Measurements from ENCODE around the gene FOXC1.

FOXC1 gene

DNA sequence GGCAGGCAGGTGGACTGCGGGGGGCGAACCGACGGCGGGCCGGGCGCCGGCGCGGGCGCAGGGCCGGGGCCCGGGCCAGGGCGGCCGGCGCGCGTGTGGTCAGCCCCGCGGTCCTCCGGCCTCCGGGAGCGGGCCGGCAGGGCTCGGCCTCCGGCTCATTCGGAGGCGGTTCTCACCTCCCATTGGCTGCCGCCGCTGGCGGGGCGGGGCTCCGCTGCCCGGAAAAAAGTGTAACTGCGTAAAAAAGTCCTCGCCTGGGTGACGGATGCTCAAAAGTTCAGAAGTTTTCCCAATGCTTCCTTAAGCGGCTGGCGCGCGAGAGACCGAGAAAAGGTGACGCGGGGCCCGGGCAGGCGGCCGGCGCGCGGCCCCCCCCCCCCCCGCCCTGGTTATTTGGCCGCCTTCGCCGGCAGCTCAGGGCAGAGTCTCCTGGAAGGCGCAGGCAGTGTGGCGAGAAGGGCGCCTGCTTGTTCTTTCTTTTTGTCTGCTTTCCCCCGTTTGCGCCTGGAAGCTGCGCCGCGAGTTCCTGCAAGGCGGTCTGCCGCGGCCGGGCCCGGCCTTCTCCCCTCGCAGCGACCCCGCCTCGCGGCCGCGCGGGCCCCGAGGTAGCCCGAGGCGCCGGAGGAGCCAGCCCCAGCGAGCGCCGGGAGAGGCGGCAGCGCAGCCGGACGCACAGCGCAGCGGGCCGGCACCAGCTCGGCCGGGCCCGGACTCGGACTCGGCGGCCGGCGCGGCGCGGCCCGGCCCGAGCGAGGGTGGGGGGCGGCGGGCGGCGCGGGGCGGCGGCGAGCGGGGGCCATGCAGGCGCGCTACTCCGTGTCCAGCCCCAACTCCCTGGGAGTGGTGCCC lies at the start of gene FOXC1:
Gene FOXC1 (plus strand): TSS at position 268 of the 849 bp plus-strand sequence. CDS start 531 bp downstream, at position 799.
- peak; percentile 52 for DNase-seq

DNA sequence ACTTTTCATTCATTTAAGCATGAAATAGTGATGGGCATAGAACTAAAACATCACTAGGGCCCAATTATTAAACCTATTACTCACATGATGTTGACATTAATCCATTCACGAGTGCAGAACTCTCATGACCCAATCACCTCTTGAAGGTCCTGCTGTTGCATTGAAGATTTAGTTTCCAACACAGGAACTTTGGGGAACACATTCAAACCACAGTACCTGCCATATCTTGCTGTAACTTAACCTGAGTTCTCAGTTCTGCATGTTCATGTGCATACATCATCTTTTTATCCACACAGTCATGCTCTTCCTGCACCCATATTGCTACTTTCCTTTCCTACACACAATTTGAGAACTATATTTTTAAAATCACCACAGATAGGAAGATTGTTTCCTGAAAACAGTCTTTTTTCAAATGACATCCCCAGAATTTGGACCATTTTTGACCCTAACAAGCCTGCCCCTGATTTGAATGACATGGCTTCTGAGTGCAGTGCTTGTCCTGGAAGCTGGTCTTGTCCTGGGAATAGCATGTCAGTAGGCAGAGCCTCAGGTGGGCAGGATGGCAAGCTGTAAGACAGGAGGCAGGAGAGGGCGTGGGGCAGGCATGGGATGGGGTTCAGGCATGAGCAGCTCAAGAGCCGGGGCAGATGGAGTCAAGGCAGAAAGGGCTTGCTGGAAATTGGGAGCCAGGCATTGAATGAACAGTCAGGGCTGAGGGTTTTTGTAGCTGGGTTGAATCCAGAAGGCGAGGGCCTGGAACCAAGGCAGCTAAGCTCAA lies 49.2 kb upstream of the FOXC1 start:
- no peak for DNase-seq

DNA sequence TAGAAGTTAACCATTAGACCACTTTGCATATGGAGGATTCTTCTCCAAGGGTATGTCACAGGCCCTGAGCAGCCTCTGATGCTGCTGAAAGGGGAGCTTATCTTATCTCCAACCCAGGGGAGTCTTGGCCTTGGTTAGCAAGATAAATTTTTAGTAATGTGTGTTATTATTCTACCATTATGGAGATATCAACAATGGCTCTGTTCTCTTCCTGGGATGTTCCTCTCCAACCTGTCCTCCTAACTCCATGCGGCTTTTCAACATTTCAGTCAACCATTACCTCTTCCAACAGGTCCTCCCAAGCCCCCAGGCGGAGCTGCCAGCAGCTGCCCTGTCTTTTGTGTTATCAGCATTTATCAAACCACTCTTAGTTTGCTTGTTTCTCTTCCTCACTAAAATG lies 48.4 kb upstream of the FOXC1 start:
- no peak for DNase-seq

DNA sequence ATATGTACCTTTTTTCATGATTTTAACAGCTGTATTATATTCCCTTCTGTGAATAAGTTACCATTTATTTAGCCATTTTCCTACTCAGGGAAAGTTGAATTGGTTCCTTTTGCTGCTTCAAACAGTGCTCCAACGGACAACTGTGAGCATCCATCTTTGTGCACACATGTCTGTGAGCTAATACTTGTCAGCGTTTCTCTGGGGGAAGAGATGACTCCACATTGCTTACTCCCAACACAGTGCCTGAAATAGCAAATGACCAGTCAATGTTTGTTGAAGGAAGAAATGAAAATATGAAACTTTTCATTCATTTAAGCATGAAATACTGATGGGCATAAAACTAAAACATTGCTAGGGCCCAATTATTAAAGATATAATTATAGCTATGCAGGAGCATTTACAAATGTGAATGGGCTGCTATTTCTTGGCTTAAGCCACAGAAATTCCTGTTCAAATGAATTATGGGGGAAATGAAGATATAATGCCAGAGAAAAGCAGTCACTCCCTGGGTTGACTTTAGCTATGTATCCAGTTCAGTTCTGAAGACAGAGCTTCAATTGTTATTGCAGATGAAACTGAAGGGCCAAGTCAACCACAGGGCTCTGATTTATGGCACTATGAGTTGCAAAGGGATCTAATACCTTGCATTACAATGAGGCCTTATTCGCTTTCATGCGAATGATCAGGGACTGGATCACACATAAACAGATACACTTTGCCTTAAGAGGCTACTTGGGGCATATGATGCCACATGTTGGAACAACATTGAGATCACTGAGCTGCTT lies 47.4 kb upstream of the FOXC1 start:
- no peak for DNase-seq

DNA sequence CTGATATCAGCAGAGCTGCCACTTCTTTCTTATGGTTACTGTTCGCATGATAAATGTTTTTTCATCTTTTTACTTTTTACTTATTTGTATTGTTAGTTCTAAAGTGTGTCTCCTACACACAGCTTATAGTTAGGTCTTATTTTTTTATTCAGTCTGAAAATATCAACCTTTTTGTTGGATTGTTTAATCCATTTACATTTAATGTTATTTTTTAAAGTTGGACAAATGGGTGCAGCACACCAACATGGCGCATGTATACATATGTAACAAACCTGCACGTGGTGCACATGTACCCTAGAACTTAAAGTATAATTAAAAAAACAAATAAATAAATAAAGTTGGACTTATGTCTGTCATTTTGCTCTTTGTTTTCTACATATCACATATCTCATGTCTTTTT lies 40.3 kb upstream of the FOXC1 start:
- DNase-seq: no peak

DNA sequence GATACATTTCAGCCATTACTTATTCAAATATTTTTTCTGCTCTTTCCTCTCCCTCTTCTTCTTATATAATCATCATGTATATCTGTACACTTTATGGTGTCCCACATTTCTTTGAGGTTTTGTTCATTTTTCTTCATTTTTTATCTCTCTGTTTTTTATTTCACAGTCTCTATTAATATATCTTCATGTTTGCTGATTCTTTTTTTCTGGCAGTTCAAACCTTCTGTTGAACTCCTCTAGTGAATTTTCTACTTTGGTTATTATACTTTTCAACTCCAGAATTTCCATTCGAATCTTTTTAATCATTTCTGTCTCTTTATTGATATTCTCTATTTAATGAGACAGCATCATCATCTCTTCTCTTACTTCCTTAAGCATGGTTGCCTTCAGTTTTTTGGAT lies 38.9 kb upstream of the FOXC1 start:
- no peak for DNase-seq

DNA sequence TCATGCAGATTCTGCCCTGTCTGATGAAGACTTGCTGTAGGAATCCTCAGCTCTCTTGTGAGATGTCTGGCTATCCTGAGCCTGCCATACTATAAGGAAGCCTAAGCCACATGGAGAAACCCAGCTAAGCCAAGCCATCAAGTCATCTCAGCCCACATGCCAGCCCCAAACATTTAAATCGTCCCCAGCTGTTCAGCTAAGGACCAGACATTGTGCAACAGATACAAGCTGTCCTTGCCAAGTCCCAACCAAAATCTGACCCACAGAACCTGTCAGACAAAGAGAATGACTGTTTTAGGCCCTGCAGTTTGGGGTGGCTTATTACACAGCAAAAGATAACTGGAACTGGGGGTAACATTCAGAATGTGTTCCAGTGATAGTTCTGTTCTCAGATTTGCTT lies 36.8 kb upstream of the FOXC1 start:
- DNase-seq: no peak

DNA sequence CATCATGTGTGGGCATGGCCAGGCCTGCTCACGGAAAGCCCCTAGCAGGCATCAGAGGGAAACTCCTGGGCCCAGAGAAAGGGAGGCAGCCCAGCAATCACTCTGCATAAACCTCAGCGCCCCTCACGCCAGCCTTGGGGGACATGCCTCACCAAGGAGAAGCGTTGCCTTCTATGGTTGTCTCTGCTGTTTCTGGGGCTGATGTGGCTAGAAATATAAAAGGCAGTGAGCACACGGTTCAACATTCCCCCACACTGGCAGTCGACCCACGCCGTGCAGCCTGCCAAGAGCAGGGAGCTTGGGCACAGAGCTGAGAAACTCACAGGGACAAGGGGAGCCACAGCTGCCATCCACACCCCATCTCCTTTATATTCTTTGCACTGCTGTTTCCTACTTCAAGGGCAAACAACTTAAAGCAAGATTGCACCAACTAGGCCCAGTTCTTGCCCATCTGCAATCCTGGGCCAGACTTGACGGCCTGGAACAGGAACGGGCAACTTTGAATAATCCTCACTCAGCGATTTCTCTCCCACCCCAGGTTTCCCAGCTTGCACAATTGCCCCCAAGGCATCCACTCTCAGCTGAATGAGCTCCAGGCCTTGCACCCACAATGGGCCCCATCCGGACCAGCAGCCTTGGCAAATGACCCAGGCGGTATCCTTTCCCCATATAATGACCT lies 35.5 kb upstream of the FOXC1 start:
- DNase-seq: no peak

DNA sequence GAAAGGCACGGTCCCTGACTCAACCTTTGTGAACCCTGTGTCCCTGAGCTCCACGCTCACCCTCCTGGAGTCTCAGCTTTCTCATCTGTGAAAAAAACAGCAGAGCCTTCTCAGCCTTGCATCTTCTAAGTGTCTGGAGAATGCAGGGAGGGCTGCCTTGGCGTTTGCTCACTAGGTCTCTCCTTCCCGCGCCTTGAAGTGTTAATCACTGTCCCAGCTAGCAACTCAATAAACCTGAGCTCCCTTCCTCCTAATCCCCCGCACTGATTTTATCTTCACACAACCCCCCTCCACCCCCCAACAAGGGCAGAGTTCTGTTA lies 34.9 kb upstream of the FOXC1 start:
- no peak for DNase-seq

DNA sequence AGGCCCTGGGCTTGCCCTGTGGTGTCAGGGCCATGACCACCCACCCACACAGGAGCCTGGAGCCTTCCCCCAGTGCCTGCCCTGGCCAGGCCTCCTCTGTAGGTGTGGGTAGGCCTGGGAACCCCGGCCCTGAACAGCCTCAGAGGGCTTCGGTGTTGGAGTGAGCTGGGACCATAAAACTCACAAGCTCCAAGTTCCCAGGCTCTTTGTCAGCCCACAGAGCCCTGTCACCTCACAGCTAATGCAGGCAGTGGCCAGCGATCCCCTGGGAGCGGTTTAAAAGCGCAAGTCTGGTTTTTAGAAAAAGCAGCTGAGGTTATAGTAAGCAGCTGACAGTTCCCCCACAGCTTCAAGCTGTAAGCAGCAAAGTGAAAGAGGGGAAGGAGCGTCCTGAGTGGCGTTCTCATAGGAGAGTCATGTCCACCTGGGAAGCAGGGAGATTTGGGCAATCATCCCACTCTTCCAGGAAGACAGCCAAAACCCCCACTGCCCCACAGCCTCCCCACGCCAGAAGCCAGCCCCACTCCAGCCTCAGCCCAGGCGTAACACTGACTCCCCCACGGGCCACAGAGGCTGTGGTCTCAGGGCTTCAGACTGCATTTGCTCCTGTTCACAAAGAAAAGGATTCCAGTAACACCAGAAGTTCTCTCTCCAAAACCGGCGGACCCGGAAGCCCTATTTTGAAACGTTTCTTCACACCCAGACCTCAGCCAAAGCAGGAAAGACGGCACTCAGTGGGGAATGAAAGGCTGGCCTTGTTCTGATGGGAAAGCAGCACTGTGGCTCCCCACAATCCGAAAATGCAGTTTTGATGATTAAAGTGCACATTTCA lies 34.3 kb upstream of the FOXC1 start:
- DNase-seq: no peak

DNA sequence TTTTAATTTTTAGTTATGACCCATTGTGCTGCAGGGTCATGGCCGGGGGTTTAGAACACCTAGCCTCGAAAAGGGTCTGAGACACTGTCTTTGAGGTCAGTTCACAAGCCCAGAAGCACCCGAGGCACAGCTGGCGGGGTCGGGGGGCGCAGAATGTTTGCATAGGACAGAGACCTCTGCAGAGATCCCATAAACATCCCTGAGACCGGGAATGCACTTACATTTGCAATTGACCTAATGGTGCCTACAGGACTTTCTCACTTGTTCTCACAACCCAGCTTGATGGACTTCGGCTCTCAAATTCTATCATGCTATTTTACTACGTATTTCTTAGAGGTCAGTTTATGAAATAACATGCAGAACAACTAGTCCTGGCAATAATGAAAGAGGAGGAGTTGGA lies 33.5 kb upstream of the FOXC1 start:
- no peak for DNase-seq

DNA sequence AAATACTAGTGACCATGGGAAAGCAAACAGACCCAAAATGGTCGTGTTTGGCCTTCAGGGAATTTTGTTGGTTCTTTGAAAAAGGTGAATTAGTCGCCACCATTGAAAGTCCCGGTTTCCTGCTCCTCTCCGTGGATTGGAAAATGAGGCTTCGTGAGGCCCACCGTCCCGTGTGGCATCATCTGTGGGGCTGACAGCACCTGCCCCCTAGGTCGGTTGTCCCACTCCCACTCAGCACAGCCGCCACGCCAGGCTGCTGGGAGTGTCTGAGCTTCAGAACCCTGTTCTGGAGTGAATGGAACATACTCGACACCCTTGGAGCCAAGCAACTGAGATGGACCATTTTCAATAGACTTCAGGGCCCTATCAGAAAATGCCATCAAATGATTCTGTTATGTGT lies 33.0 kb upstream of the FOXC1 start:
- no peak for DNase-seq

DNA sequence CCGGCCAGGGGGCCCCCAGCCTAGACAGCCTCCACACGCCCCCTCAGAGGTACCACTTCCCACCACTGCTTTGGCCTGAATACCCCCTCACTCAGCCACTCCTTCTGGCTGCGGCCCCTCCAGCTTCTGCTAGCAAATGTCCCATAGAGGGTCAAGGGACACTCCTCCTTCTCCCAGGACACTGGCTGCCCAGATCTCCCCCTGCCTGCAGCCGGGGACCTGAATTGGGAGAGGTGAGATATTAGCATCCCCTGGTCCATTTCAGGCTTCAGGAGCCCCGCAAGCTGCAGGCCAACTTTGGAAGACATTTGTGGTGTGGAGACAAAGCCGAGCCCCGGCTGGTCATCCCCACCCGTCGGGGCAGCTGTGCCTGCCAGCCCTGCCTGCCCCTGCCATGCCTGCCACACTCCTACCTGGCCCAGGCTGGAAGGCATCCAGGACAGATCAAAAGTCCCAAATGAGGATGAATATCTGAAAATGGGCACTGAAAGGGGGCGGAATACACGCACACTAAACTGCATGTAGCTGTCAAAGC lies 32.5 kb upstream of the FOXC1 start:
- no peak for DNase-seq

DNA sequence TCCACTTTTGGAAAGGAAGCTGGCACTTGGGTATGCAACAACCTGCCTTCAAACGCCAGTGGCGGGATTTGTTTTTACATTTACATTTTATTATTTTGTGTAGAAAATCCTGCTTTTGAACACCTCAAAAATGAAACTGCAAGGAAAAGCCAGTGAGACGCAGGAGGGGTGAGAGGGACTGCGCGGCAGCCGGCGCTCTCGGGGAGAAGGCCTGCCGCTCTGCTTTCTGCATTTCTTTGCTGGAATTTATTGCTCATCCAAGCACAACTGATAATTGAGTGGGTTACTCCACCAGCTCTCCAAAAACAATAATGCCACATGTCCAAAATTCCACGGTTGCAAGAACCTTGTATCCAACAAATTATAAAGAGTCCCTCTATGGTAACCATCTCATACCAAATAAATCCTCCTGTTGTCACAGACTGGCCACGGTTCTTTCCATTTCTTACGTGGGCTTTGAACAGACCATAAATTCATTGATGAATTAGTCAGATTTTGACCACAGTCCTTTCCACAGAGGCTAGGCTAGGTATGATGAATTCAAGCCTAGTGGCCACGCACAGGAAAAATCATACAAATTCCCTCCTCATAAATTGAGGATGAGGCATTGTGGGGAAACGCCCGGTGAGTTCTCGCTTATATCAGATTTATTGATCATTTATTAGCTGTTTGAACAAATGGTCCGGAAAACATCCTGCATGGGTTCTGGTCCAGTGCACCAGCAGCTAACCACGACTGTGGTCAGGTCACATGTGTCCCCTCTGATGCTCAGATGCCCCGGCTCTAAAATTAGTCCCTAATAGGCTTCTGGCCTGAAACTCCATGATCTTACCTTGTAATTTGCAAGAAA lies 31.6 kb upstream of the FOXC1 start:
- DNase-seq: no peak

DNA sequence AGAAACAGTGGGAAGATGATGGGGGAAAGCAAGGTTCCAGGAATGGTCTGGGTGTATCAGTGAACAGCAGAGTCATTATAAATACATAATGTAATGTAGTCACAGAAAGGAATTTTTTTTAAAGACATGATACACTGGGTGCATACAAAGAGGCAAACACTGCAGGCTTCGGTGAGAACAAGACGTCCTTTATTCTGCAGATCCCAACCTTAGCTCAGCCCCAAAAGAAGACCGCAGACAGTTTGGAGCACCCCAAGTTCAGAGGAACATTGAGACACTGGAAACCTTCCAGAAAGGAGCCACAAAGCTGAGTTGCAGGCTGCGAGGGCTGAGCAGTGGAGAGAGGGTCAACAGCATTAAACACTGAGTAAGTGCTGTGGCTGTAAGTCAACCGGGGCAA lies 30.6 kb upstream of the FOXC1 start:
- DNase-seq: no peak

DNA sequence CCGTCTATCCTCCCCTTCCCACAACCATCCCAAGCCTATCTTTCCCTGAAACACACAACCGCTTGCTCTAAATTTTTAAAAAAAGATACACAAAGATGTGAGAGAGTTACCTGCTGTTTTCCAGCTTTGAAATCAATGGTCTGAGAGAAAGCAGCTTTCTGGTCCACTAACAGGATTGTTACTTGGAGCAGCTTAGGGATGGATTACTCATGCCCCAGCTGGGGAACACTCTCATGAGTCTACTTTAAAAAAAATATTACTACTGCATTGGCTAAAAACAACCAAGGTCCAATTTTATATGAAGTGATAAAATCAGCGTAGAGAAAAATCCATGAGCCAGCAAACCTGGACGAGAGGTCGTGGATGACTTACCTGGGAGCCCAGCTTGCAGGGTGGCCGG lies 29.6 kb upstream of the FOXC1 start:
- DNase-seq: no peak

DNA sequence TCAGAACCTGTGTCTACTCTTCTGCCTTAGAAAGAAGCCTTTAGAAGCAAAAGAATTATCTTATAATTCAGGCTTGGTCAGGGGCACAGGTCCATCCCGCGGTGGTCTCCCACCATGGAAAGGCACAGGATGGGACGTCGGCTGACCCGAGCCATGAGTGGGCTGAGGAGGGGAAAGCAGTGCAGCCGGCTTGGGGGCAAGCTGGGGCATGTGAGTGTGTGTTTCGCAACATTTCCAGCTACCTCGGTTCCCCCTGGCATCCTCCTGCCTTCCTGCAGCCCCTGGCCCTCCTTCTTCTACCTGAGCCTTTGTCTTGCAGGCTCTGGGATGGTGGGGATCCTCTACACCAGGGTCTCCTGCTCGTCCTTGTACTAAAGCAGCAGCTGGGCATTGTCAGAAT lies 29.1 kb upstream of the FOXC1 start:
- DNase-seq: no peak

DNA sequence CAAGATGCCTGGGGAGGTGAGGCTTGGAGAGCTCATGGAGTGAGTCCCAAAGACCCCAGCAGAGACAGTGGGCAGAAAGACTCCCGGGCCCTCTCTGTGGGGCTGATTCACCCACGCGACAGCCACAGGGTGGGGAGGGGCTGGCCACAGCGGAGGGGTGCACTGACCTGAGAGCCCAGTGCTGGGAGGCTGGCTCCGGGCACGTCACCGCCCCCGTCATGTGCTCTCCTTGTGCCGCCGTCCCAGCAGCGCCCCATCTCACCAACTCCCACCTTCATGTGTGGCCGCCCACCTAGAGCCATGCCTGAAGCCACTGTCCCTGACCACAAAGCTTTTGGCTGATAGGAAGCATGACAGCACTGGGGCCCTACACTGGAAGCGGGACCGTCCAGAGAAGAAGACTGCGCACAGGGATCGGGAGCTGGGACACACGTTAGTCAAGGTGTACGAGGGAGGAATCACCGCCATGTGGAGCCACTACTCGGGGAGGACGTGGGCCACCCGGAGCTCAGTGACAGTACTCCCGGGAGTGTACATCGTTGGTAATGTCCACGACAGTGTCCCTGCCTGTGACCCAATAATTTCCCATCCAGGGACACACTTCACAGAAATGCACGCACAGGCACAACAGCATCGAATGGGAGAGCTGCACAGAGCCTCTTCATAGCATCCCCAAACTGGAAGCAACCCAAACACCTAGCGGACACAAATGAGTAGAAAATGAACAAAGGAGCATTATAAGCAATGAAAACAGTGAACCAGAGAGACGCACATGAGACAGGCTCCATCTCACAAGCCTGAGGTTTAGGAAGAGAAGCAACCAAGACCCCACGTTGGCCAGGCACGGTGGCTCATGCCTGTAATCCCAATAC lies 28.4 kb upstream of the FOXC1 start:
- no peak for DNase-seq

DNA sequence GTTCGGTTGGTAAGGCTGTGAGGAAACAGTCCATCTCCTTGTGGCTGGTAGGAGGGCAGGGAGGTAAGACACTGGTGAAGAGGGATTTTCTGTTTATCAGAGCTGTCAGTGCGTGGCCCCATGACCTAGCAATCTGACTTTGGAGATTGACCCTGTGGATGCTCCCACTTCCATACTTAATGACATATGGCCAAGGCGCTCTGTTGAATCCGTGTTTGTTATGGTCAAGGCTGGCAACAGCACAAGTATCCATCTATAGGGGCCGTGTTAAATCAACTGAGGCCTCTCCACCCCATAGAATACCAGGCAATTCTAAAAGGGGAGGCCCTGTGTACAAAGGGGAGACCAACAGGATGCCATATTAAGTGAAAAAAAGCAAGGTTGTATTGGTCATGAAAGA lies 25.6 kb upstream of the FOXC1 start:
- DNase-seq: no peak
